OCI-LY7 (cell line): ENCODE data around the gene PLA2G4B. TPM values are rescaled to one million over a fixed set of nuclear protein-coding genes. Genes with fewer than 3 reads are reported as not detected.

Experiments
- BruUV-seq: library from RNA; stranded (reverse); fragments of 400-500 nt; replicated peaks from 2 replicates; lab custom pipeline; 2021; lab: Mats Ljungman, UMichigan
- CTCF ChIA-PET: fragments of 300-600 bp; sonication (Branson Sonifier 250); formaldehyde crosslinking; loops from one replicate; lab custom pipeline; 2022; ENCODE audit warnings: antibody characterized with exemption; ENCODE audit not compliant: unreplicated experiment; lab: Charles Lee
- POLR2A ChIA-PET: fragments of 300-600 bp; sonication (Branson Sonifier 250); formaldehyde crosslinking; loops from one replicate; lab custom pipeline; 2022; ENCODE audit warnings: antibody characterized with exemption; lab: Charles Lee
- DNase-seq: peaks from one replicate; pipeline ENCODE4 v3.0.0-alpha.2; 2015; ENCODE audit warnings: low spot score
- H2AFZ ChIP-seq: fragments of 200-600 bp; sonication (generic), shearing (Covaris generic); 2 replicates; pipeline ENCODE4 v1.6.1; 2014; ENCODE audit warnings: mild to moderate bottlenecking, antibody characterized with exemption, low read length, moderate library complexity
- H3K27ac ChIP-seq: fragments of 200-600 bp; sonication (generic); 2 replicates; pipeline ENCODE4 v1.5.1; 2014; ENCODE audit warnings: mixed run types, low read depth, mild to moderate bottlenecking, moderate library complexity, low read length, inconsistent platforms; ENCODE audit not compliant: poor library complexity, severe bottlenecking
- H3K36me3 ChIP-seq: fragments of 200-600 bp; sonication (generic); 2 replicates; pipeline ENCODE4 v1.6.1; 2014; ENCODE audit warnings: mild to moderate bottlenecking, antibody characterized with exemption, low read length, moderate library complexity, mixed read lengths; ENCODE audit not compliant: insufficient read depth
- H3K4me1 ChIP-seq: fragments of 200-600 bp; sonication (generic); 2 replicates; pipeline ENCODE4 v1.5.1; 2014; ENCODE audit warnings: mild to moderate bottlenecking, low read length; ENCODE audit not compliant: insufficient read depth, poor library complexity, severe bottlenecking
- H3K4me2 ChIP-seq: fragments of 200-600 bp; sonication (generic); 2 replicates; pipeline ENCODE4 v1.6.1; 2014; ENCODE audit warnings: mild to moderate bottlenecking, low read length
- H3K4me3 ChIP-seq: fragments of 200-600 bp; sonication (generic); 2 replicates; pipeline ENCODE4 v1.5.1; 2014; ENCODE audit warnings: mild to moderate bottlenecking, low read depth, low read length; ENCODE audit not compliant: poor library complexity, severe bottlenecking
- H3K79me2 ChIP-seq: fragments of 200-600 bp; sonication (generic); 2 replicates; pipeline ENCODE4 v1.6.1; 2016; ENCODE audit warnings: low read depth, mild to moderate bottlenecking, low read length, moderate library complexity, mixed read lengths; ENCODE audit not compliant: insufficient read depth
- H3K9me2 ChIP-seq: fragments of 200-600 bp; sonication (generic); 2 replicates; pipeline ENCODE4 v1.6.1; 2016; ENCODE audit warnings: mild to moderate bottlenecking, low read length, mixed read lengths; ENCODE audit not compliant: insufficient read depth
- H3K9me3 ChIP-seq: fragments of 200-600 bp; sonication (generic); 2 replicates; pipeline ENCODE4 v1.6.1; 2014; ENCODE audit warnings: mild to moderate bottlenecking, mixed run types, low read length, mixed read lengths
- H4K20me1 ChIP-seq: fragments of 200-600 bp; sonication (generic); 2 replicates; pipeline ENCODE4 v1.6.1; 2014; ENCODE audit warnings: mild to moderate bottlenecking, antibody characterized with exemption, low read length, moderate library complexity, mixed read lengths; ENCODE audit not compliant: insufficient read depth
- CTCF ChIP-seq: fragments of 200-600 bp; sonication (generic); conservative IDR thresholded peaks from 2 replicates; pipeline ENCODE4 v1.5.1; 2014; ENCODE audit warnings: mild to moderate bottlenecking, antibody characterized with exemption, low read length, moderate library complexity, mixed read lengths
- EZH2phosphoT487 ChIP-seq: fragments of 200-600 bp; sonication (generic); IDR thresholded peaks from 2 replicates; pipeline ENCODE4 v1.6.1; 2018; ENCODE audit warnings: low read depth, borderline replicate concordance, mild to moderate bottlenecking, mixed run types, antibody characterized with exemption, low read length, moderate library complexity, mixed read lengths
- intact Hi-C: fragments of 100-400 bp; cut with micrococcal nuclease; formaldehyde crosslinking; loops from one replicate; pipeline ENCODE4 v1.10.0; 2022; ENCODE audit not compliant: unreplicated experiment
- total RNA-seq, 2 experiments: library from RNA; depleted of rRNA in 1 of 2; stranded (reverse); fragments of >200 nt in 1 of 2; shearing (Covaris generic) in 1 of 2; gene quantifications; 2 replicates each; pipeline ENCODE4 v1.2.3, GENCODE V29; 2014 to 2022

The PLA2G4B gene
- total RNA-seq, 2 experiments from 2014 or later = 9.5 to 11.1 TPM

GRCh38 chr15:41804916-41805666, 33.6 kb upstream of the PLA2G4B start:
- H3K79me2 ChIP-seq = no peaks in the 10 kb centered on the region
- H3K27ac ChIP-seq = no peak overlapping the region
- no peak overlapping the region for H3K4me3 ChIP-seq
- peaks cover 8% of the 10 kb centered on the region for H3K4me1 ChIP-seq
- H3K9me3 ChIP-seq = peaks cover 16% of the 10 kb centered on the region
- intact Hi-C loops = no loop called here
- TF ChIP-seq CTCF (no peak), EZH2phosphoT487 (no peak)
- no peak for DNase-seq
- H4K20me1 ChIP-seq = no peaks in the 10 kb centered on the region
- H3K9me2 ChIP-seq = no peaks in the 10 kb centered on the region
- CTCF ChIA-PET = no interaction called here
- POLR2A ChIA-PET = no interaction called here
- BruUV-seq = no TSS peak
- no peak overlapping the region for H3K4me2 ChIP-seq
- peaks cover 18% of the 10 kb centered on the region for H3K36me3 ChIP-seq
- H2AFZ ChIP-seq = no peak overlapping the region

- H3K4me1 ChIP-seq = peaks cover 10% of the 10 kb centered on the region
- no peak overlapping the region for H3K4me2 ChIP-seq
- H3K9me3 ChIP-seq = peaks cover 14% of the 10 kb centered on the region
- no peak overlapping the region for H3K27ac ChIP-seq
- DNase-seq = no peak
- H3K36me3 ChIP-seq = peaks cover 12% of the 10 kb centered on the region
- intact Hi-C loops = no loop called here
- no peaks in the 10 kb centered on the region for H3K79me2 ChIP-seq
- H4K20me1 ChIP-seq = no peaks in the 10 kb centered on the region
- no peak overlapping the region for H2AFZ ChIP-seq
- BruUV-seq = no TSS peak
- no peaks in the 10 kb centered on the region for H3K9me2 ChIP-seq
- H3K4me3 ChIP-seq = no peak overlapping the region
- POLR2A ChIA-PET = no interaction called here
- CTCF ChIA-PET = no interaction called here
- no peak for TF ChIP-seq CTCF
- TF ChIP-seq EZH2phosphoT487 = no peak
These were observed 32.9 kb upstream of the PLA2G4B start for GRCh38 chr15:41805711-41806110.
